ENCODE measurements around the gene TNFAIP3.
"Not testable (repeated sequence)": the region's sequence is repeated elsewhere in the genome, so short reads cannot be mapped to it uniquely, and the experiment has no call there.

The TNFAIP3 gene

DNA sequence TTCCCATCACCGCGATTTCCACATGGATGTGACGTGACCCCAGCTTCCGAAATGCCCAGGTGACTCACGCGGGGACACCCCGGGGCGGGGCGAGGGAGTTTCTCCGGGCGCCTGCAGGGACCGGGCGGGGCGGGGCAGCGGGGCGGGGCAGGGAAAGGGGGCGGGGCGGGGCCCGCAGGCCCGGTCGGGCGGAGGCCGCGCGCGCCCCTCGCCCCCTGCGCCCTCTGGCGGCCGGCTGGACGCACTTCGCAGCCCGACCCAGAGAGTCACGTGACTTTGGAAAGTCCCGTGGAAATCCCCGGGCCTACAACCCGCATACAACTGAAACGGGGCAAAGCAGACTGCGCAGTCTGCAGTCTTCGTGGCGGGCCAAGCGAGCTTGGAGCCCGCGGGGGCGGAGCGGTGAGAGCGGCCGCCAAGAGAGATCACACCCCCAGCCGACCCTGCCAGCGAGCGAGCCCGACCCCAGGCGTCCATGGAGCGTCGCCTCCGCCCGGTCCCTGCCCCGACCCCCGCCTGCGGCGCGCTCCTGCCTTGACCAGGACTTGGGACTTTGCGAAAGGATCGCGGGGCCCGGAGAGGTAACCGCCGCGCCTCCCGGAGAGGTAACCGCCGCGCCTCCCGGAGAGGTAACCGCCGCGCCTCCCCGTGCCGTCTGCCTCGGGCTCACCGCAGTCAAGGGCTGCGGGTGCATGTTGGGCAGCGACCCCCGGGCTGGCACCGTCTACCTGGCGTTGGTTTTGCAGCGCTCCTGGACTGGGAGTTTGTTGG lies at the start of gene TNFAIP3:
Gene TNFAIP3, plus strand, starts transcription at position 346 of the 771 bp plus-strand sequence. CDS start 3,969 bp downstream, outside the sequence.
- DNase-seq = peak; percentile 99

DNA sequence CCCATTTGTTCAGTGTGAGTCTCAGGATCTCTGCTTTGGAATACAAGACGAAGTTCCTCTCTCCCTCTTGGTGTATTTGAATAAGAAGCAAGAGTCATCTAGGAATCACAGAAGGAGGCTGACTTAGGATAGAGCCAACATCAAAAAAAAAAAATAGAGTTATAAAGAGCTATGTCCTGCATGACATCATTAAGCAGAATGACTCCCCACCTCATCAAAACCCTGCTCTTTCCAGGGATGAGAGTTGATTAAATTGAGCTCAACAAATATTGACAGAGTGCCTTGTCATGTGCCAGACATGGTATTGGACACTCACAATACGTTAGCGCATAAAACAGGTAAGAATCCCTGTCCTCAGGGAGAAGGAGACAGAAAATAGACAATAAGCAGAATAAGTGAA lies 48.6 kb upstream of the TNFAIP3 start:
- DNase-seq = no peak

DNA sequence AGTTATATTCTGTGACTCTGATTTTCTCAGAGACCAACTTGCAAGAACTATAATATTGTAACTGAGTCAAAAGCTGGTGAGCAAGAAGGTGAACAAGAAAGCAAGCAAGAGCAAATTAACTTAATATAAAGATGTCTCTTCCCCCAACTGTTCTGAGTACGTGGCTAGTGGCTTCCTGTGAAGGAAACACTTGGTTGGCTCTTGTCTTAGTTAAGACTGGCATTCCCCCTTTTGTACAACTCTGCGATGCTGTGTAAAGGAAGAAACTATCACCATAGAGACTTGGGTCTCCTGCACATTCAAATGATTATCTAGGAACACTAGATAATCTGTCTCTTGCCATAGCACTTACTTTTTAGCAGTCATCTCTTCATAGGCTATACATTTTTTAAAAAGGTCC lies 47.3 kb upstream of the TNFAIP3 start:
- peak; percentile 74 for DNase-seq

DNA sequence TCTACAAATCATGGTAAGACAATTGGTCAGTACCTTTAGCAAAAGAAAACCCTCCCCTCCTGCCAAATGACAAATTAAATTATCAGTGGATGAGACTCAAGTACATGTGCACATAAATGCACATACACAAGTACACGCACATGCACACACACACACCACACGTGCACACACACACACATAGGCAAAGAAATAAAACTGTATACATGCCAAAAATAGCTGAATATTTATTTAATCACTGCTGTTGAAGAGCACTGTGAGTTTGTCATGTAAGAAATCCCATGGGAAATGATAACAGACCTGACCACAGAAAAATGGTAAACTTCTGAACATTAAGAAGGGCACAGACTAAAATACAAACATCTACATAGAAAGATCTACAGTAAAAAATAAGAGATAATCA lies 46.6 kb upstream of the TNFAIP3 start:
- no peak for DNase-seq

DNA sequence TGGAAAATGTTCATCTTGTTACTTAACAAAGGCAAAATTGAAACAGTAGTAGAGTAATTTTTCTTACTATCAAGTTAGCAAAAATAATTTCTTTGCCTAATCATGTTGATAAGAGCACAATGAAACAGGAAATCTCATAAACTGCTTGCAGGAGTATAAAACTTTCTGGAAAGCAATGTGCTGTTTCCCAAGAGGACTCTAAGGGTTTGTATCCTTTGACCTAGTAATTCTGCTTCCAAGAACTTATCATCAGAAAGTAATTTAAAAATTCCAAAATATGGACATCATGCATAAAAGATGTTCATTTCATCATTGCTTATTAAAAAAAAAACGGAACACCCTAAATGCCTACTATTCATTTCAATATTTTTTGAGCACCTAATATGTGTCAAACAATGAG lies 46.1 kb upstream of the TNFAIP3 start:
- no peak for DNase-seq

DNA sequence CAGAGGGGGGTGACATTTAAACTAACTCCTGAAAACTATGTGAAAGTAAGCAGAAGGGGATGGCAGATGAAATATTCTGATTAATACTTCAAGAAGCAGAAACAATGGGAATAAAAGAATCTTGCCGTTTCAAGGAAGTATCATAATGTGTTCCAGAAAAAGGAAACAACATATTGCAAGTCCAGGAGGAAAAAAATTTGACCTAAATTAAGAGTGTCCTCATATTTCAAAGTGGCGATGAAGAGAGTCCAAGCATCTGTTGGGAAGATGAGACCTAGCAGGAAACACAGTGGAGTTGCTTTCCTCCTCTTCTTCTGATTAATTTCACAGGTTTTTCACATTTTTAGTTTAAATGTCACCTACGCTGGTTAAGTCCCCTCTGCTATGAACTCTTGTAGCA lies 45.6 kb upstream of the TNFAIP3 start:
- no peak for DNase-seq

DNA sequence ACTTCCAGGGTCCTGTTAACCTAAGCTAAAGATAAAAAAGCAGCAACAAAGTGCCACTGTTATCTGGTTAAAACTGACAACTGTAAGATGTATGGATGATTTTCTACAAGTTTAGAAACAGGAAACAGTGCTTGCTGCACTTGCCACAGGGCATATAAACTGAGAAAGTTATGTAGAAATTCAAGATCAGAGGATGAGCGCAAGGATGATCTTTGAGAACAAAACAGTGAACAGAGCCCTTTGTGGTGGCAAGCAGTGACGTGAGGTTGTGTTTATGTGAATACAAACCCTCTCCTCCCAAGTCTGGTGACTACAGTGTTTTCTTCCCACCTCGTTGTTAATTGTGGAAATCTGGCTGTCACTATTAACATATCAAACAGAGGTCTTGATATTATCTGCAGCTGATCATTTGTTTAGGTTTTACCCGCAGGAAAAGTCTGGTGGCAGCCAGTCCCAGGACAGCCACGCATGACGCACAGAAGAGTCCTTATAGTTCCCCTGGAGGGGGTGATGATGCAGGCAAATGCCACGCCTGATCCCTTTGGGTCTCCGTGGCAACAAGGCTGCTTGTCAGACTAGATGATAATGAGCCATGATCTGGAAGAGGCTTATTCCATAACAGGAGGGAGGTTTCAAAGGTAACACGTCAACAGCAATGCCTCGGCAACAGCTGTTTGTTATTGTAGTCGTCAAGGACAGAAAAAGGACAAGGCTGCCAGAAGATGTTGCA lies 43.1 kb upstream of the TNFAIP3 start:
- peak; percentile 67 for DNase-seq

DNA sequence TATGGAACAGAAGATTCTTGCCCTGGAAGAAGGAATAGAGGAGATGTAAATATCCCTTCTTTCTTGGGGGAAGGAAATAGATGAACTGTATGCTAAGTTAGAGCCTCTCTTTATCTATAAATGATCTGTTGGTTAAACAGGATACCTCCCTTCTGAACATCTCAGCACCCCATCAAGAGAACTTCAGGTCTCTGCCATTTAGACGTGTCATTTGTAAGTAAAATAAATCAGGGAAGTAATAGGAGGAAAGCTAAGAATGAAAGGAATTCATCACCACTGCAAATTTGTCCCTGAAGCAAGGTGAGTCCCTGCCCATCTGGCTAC lies 42.5 kb upstream of the TNFAIP3 start:
- DNase-seq = no peak

DNA sequence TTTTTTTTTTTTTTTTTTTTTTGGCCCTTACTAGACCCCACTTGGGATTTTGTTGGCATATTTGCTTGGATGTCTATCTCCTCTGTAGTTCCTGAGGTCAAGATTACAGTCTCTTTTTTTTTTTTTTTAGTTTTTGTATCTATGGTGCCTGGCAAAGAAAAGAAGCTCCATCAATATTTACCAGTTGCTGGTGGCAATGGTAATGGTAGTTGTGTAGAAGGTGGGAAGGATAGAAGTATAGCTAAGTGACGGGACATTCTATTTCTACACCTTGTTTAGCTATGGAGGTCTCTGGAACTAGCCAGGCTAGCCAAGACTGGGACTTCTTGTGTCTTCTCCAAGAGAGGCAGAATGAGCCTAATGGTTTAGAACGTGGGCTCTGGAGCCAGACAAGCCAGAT lies 42.2 kb upstream of the TNFAIP3 start:
- no peak for DNase-seq

DNA sequence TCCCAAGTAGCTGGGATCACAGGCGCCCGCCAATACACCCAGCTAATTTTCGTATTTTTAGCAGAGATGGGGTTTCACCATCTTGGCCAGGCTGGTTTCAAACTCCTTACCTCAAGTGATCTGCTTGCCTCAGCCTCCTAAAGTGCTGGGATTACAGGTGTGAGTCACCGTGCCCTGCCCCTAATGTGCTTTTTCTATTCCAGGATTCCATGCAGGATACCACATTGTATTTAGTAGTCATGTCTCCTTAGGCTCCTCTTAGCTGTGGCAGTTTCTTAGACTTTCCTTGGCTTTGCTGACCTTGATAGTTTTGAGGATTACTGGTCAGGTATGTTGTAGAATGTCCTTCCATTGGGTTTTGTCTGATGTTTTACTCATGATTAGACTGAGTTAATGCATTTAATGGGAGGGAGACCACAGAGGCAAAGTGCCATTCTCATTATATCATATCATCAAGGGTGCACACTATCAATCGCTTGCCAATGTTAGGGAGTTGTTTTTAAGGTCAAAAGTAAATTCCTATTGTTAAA lies 39.6 kb upstream of the TNFAIP3 start:
- no peak for DNase-seq

DNA sequence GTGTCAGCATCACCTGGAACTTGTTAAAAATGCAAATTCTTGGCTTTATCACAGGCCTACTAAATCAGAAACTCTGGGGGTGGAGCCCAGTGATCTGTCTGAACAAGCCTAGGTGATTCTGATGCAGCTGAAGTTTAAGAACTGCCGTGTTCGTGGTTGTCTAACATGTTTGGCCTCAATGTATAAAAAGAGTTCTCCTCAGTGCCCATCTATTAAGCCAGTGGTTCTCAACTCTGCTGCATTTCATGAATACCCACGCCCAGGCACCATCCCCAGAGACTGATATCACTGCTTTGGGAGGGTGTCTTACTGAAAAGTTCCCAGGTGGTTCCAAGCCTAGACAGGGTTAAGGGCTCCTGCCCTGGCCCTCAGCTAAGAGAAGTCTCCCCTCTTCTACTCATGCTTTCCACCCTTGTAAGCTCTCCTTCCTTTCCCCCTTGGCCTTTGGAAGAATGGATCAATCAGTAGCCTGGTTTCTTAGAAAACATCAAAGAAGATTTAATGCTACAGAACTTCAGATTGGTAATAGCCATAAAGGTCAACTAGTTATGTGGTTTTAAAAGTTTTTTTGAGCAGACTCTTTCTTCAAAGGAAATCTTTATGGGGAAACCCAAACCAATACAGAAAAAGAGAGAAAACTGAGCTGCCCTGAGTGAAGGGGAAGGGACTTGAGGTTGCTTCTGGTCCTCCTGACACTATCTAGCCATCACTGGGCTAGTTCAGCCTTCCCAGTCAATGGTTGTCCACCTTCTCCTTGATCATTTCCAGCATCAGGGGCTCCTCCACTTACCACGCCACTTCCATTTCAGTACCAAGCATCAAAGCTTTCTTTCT lies 38.9 kb upstream of the TNFAIP3 start:
- DNase-seq = no peak

DNA sequence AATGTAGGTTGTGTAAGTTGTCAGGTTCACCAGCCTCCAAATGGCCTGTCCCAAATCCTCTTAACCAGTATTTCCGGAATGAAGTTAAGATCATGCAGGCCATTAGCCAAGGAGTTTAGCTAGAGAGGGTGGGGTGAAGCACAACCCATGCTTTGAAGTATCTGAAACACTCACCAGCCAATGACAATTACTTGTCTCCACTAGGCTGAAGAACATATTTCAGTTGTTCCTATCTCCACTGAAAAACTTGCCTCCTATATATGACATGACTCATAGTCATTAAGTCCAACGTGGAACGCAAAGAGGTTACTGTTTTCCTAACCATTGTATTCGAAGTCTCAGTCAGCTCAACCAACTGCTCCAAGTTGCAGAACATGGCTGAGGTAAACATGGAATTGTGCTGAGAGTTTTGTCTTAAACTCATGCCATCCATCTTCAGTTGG lies 37.4 kb upstream of the TNFAIP3 start:
- no peak for DNase-seq

DNA sequence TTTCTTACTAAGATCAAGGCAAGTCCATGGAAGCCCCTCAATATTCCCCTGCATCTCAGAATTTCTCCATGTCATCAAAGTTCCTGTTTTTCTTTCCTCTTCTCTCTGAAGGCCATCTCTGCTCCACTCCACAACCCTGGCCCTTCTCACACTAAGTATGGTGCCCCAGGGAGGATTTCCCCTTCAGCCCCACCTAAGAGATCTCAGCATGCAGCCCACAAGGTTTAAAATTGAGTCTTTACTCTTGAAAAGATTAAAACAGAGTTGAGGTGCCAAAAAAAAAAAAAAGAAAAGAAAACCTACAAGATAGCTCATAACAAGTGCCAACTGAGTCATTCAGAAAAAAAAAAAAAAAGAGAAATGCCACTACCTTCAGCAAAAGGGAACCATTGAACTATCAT lies 36.5 kb upstream of the TNFAIP3 start:
- DNase-seq = peak; percentile 64

DNA sequence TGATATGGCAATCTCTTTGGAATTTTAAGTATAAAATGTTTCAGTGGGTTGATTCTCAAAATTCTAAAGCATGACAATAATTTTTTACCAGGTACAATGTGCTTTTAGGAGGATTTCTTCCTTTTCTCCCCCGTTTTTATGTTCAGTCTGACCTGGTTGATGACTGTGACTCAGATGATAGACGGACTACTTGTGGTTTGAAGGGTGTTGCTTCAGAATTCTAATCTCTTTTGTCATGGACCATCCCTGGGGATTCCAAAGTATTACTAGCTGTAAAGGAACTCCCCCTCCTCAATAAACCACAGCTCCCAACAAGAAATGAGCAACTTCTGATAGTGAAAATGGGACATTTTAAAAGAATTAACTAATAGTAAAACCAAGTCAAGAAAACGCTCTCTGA lies 34.9 kb upstream of the TNFAIP3 start:
- DNase-seq = peak; percentile 70

DNA sequence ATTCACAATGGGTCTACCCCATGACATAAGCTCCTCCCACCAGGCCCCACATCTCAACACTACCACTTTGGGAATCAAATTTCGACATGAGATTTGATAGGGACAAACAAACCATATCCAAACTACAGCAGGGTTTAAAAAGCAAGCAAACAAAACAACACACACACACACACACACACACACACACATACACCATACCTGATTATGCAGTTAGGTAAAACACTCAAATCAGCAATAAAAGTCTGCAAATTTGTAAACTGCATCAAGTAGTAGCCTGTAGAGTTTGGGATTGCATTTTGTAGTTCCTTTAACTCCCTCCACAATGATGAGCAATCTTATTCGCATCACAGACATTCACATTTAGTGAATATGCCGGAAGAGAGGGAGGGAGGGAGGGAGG lies 32.6 kb upstream of the TNFAIP3 start:
- DNase-seq = no peak

DNA sequence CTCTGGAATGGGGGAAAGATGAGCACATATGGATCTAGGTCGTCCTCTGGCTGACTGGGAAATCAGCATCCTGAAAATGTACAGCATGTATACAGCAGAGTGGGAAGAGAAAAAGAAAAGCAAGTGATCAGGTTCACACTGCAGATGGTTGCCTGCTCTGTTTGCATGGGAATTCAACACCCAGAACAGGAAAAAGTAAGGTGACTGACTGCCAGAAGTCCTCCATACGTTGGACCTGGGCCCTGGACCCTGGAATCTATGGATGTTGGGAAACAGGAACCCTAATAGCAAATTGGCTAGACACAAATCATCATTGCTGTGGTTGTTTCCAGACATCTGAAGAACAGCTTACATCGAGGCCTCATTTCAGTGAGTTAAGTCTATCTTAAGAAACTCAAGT lies 30.3 kb upstream of the TNFAIP3 start:
- no peak for DNase-seq

DNA sequence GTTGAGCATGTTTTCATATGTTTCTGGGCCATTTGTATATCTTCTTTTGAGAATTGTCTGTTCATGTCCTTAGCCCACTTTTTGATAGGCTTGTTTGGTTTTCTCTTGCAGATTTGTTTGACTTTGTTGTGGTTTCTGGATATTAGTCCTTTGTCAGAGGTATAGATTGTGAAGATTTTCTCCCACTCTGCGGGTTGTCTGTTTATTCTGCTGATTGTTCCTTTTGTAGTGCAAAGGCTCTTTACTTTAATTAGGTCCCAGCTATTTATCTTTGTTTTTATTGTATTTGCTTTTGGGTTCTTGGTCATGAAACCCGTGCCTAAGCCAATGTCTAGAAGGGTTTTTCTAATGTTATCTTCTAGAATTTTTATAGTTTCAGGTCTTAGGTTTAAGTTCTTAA lies 29.0 kb upstream of the TNFAIP3 start:
- not testable (repeated sequence) for DNase-seq

DNA sequence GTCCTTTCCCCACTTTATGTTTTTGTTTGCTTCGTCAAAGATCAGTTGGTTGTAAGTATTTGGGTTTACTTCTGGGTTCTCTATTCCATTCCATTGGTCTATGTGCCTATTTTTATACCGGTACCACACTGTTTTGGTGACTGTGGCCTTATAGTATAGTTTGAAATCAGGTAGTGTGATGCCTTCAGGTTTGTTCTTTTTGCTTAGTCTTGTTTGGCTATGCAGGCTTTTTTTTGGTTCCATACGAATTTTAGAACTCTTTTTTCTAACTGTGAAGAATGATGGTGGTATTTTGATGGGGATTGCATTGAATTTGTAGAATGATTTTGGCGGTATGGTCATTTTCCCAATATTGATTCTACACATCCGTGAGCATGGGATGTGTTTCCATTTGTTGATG lies 28.5 kb upstream of the TNFAIP3 start:
- DNase-seq = not testable (repeated sequence)

DNA sequence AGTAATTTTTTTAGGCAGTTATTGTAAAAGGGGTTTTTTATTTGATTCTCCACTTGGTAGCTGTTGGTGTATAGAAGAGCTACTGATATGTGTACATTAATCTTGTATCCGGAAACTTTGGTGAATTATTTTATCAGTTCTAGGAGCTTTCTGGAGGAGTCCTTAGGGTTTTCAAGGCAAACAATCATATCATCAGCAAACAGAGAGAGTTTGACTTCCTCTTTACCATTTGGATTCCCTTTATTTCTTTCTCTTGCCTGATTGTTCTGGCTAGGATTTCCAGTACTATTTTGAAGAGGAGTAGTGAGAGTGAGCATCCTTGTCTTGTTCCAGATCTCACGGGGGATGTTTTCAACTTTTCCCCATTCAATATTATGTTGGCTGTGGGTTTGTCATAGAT lies 28.0 kb upstream of the TNFAIP3 start:
- DNase-seq = no peak

DNA sequence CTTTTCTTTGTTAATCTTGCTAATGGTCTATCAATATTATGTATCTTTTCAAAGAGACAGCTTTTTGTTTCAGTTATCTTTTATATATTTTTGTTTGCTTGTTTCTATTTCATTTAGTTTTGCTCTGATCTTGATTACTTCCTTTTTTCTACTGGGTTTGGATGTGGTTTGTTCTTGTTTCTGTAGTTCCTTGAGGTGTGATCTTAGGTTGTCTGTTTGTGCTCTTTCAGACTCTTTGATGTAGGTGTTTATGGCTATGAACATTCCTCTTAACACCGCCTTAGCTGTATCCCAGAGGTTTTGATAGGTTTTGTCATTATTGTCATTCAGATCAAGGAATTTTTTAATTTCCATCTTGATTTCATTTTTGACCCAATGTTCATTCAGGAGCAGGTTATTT lies 26.8 kb upstream of the TNFAIP3 start:
- no peak for DNase-seq

DNA sequence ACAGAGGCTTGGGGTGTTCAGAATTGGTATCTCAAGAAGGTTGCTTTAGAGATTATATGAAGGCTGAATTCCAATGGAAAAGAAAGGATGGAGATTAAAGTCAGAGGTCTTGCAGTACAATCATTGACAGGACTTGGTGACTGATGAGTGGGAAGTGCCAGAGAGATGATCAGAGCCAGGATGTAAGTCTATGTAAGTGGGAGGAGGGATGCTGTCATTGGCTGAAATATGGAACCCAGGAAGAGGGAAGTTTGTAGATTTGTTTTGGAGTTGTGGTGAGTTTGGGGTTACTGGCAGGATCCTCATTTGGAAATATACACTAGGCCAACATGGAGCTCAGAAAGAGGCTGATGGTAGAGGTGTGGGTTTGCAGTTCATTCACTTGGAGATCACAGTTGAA lies 23.8 kb upstream of the TNFAIP3 start:
- peak; percentile 73 for DNase-seq

DNA sequence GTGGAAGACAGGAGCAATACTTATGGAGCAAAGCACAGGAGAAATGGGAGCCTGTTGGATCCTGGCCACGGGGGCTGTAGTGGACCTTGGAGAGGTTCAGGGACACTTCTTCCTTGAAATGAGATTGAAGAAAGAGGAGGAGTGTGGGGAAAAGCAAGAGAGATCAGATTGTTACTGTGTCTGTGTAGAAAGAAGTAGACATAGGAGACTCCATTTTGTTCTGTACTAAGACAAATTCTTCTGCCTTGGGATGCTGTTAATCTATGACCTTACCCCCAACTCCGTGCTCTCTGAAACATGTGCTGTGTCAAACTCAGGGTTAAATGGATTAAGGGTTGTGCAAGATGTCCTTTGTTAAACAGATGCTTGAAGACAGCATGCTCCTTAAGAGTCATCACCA lies 22.7 kb upstream of the TNFAIP3 start:
- DNase-seq = not testable (repeated sequence)

DNA sequence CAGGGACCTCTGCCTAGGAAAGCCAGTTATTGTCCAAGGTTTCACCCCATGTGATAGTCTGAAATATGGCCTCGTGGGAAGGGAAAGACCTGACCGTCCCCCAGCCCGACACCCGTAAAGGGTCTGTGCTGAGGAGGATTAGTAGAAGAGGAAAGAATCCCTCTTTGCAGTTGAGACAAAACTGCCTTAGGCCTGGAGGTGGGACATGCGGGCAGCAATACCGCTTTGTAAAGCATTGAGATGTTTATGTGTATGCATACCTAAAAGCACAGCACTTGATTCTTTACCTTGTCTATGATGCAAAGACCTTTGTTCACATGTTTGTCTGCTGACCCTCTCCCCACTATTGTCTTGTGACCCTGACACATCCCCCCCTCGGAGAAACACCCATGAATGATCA lies 22.3 kb upstream of the TNFAIP3 start:
- not testable (repeated sequence) for DNase-seq
